ENCODE results near the gene LNP1. TPM values are rescaled to one million over a fixed set of nuclear protein-coding genes. Genes with fewer than 3 reads are reported as not detected.
"Not testable (repeated sequence)": the region's sequence is repeated elsewhere in the genome, so short reads cannot be mapped to it uniquely, and the experiment has no call there.

The LNP1 gene
- under 1 TPM in 3 of 4 donors, not detected in 1; 0.64 to 0.97 (median 0.76) TPM for total RNA-seq

- no peaks in the 10 kb centered on the region for H3K9me3 ChIP-seq
- TF ChIP-seq POLR2A (IDR thresholded peaks at IDR 0.05) (peak in 1 of 2 donors; percentile 54), POLR2AphosphoS5 (IDR thresholded peaks at IDR 0.05) (peak in 1 of 3 donors; percentile 65), EP300 (IDR thresholded peaks at IDR 0.05) (no peak)
- peak; percentile 98 to 99 for DNase-seq (ENCODE audit: low spot score in 2 of 2)
- WGBS = under 1% methylated on average over 47 of the region's 64 CpGs
- H3K27me3 ChIP-seq = no peaks in the 10 kb centered on the region
- peak within 1 kb of the TSS; percentile 94 for H3K27ac ChIP-seq
- H3K36me3 ChIP-seq = no peaks in the 10 kb centered on the region
- H3K4me3 ChIP-seq = peak within 1 kb of the TSS; percentile 69
- H3K4me1 ChIP-seq = peaks cover 49% of the 10 kb centered on the region
Observed at GRCh38 chr3:100400780-100401673, at the start of gene LNP1, which contains the start of gene TOMM70. LNP1 (plus strand) TSS chr3:100401539; CDS start chr3:100429730, 28,191 bp downstream. TOMM70 (minus strand) TSS chr3:100401089; CDS start chr3:100400949, 140 bp downstream.

DNA sequence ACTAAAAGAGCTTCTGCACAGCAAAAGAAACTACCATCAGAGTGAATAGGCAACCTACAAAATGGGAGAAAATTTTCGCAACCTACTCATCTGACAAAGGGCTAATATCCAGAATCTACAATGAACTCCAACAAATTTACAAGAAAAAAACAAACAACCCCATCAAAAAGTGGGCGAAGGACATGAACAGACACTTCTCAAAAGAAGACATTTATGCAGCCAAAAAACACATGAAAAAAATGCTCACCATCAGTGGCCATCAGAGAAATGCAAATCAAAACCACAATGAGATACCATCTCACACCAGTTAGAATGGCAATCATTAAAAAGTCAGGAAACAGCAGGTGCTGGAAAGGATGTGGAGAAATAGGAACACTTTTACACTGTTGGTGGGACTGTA is 49.6 kb upstream of the LNP1 start:
- not testable (repeated sequence) for H3K4me1 ChIP-seq; H3K9me3 ChIP-seq; H3K4me3 ChIP-seq; H3K27ac ChIP-seq; DNase-seq (ENCODE audit: low spot score in 2 of 2); H3K27me3 ChIP-seq
- 100% methylated on average over 2 of the region's 2 CpGs for WGBS
- peaks cover 75% of the 10 kb centered on the region for H3K36me3 ChIP-seq

GRCh38 chr3:100352296-100353231 is 48.8 kb upstream of the LNP1 start:
- H3K27ac ChIP-seq = no peak overlapping the region
- H3K36me3 ChIP-seq = peaks cover 74% of the 10 kb centered on the region
- H3K4me3 ChIP-seq = no peak overlapping the region
- H3K27me3 ChIP-seq = no peaks in the 10 kb centered on the region
- no peak for DNase-seq (ENCODE audit: low spot score in 2 of 2)
- TF ChIP-seq EP300 (IDR thresholded peaks at IDR 0.05) (no peak), POLR2A (IDR thresholded peaks at IDR 0.05) (no peak), POLR2AphosphoS5 (IDR thresholded peaks at IDR 0.05) (no peak)
- TF ChIP-seq, protein P1, sequence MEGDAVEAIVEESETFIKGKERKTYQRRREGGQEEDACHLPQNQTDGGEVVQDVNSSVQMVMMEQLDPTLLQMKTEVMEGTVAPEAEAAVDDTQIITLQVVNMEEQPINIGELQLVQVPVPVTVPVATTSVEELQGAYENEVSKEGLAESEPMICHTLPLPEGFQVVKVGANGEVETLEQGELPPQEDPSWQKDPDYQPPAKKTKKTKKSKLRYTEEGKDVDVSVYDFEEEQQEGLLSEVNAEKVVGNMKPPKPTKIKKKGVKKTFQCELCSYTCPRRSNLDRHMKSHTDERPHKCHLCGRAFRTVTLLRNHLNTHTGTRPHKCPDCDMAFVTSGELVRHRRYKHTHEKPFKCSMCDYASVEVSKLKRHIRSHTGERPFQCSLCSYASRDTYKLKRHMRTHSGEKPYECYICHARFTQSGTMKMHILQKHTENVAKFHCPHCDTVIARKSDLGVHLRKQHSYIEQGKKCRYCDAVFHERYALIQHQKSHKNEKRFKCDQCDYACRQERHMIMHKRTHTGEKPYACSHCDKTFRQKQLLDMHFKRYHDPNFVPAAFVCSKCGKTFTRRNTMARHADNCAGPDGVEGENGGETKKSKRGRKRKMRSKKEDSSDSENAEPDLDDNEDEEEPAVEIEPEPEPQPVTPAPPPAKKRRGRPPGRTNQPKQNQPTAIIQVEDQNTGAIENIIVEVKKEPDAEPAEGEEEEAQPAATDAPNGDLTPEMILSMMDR (IDR thresholded peaks at IDR 0.05) = no peak
- H3K9me3 ChIP-seq = no peaks in the 10 kb centered on the region
- no peaks in the 10 kb centered on the region for H3K4me1 ChIP-seq
- 95% methylated on average over 10 of the region's 10 CpGs for WGBS

DNA sequence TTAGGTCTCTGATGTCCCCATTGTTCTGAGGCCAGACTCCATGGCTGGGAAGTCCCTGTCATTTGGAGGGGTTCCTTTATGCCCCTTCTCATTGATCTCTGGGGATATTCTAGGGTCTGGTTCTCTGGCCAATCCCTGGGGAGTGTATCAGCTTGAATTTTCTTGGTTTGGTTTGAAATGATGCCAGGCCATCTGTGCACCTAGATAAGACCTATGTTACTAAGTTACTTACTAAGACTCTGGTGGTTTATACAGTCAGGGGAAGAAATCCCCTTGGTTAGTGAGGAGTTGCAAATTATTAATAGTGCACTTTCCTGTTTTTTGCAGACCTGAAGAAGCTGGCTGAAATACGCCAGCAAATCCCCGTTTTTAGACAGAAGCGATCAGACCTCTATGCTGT is 46.5 kb upstream of the LNP1 start:
- WGBS = 96% methylated on average over 3 of the region's 3 CpGs
- Histone ChIP-seq H3K4me3 (no peak overlapping the region), H3K36me3 (peaks cover 70% of the 10 kb centered on the region), H3K4me1 (no peaks in the 10 kb centered on the region), H3K9me3 (no peaks in the 10 kb centered on the region), H3K27me3 (no peaks in the 10 kb centered on the region), H3K27ac (no peak overlapping the region)
- no peak for DNase-seq (ENCODE audit: low spot score in 2 of 2)
- no peak for TF ChIP-seq POLR2AphosphoS5 (IDR thresholded peaks at IDR 0.05)

DNA sequence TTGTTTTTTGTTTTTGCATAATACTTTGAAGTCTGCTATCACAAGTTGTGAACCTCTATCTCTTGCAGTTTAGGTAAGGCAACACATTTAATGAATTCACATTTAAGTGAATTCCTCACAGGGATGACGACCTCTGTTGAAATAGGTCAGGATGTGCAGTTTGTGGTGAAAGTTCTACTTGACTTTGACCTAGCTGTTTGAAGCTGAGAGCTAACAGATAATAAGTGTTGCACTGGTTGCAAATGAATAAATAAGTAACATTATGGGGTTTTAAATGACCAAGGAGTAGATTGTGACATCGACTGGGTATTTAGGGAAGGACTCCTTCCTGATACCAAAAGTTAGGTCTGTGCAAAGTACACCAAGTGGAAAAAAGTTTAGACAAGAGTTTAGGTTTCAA is 42.9 kb upstream of the LNP1 start:
- H3K36me3 ChIP-seq = peaks cover 73% of the 10 kb centered on the region

GRCh38 chr3:100359035-100359434 is 42.3 kb upstream of the LNP1 start:
- no peaks in the 10 kb centered on the region for H3K4me1 ChIP-seq
- H3K36me3 ChIP-seq = peaks cover 71% of the 10 kb centered on the region
- no peak for DNase-seq (ENCODE audit: low spot score in 2 of 2)
- H3K9me3 ChIP-seq = no peaks in the 10 kb centered on the region
- no peak for TF ChIP-seq POLR2AphosphoS5 (IDR thresholded peaks at IDR 0.05)
- no peak for TF ChIP-seq POLR2A (IDR thresholded peaks at IDR 0.05)
- TF ChIP-seq, protein P1 (IDR thresholded peaks at IDR 0.05) = no peak
- TF ChIP-seq EP300 (IDR thresholded peaks at IDR 0.05) = no peak
- no peaks in the 10 kb centered on the region for H3K27me3 ChIP-seq
- H3K27ac ChIP-seq = no peak overlapping the region
- 95% methylated on average over 3 of the region's 3 CpGs for WGBS
- no peak overlapping the region for H3K4me3 ChIP-seq

More for the DNA sequence above, 42.9 kb upstream of the LNP1 start:
- Histone ChIP-seq H3K27me3 (no peaks in the 10 kb centered on the region), H3K4me1 (no peaks in the 10 kb centered on the region), H3K9me3 (no peaks in the 10 kb centered on the region), H3K4me3 (no peak overlapping the region), H3K27ac (no peak overlapping the region)
- DNase-seq (ENCODE audit: low spot score in 2 of 2) = no peak
- WGBS = 99% methylated on average over 2 of the region's 2 CpGs
- TF ChIP-seq POLR2A (IDR thresholded peaks at IDR 0.05) = no peak
- no peak for TF ChIP-seq POLR2AphosphoS5 (IDR thresholded peaks at IDR 0.05)
- TF ChIP-seq EP300 (IDR thresholded peaks at IDR 0.05) = no peak
- TF ChIP-seq, protein P1 (IDR thresholded peaks at IDR 0.05) = no peak
